Measurements from ENCODE around the gene DLG2.
"Not testable (repeated sequence)": the region's sequence is repeated elsewhere in the genome, so short reads cannot be mapped to it uniquely, and the experiment has no call there.

Gene DLG2

GRCh38 chr11:84837402-84838069 is 789.6 kb downstream of the DLG2 start:
- DNase-seq (ENCODE audit: low read depth in 2 of 2), result no peak

DNA sequence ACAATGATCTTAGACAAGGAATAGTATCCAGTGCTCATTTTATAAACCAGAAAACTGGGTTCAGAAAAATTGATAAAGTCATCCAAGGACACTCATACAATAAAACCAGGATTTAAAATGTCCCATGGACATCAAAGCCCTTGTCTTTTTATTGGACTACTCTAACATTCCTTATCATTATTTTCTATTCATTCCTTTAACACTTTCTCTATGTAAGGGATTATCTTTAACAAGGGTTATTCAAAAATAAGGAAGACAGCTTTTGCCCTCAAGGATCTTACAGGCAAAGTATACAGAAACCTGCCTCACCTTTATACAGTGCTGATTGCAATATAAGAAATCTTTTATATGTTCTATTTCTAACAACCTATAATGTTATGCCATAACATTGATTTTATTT is 790.8 kb downstream of the DLG2 start:
- DNase-seq (ENCODE audit: low read depth in 2 of 2), result no peak

GRCh38 chr11:84833488-84834088 is 793.6 kb downstream of the DLG2 start:
- DNase-seq (ENCODE audit: low read depth in 2 of 2), result no peak

DNA sequence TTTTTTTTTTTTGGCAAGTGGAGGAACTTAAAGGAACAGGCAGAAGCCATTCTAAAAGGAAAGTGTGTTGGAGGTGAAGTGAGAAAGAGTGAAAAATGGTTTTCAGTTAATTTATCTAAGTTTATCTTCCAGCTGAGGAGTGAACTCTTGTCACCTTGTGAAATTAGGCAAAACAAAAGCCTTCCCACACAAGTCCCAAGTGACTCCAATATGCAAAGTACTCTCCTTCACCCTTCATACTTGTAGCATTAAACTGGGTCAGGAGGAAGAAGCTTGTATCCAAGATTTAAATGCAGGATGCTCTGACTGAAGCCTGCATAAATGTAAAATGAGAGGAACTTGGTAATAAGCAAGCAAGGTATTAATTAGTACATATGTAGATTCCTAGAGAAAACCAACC is 796.8 kb downstream of the DLG2 start:
- DNase-seq (ENCODE audit: low read depth in 2 of 2), result no peak

DNA sequence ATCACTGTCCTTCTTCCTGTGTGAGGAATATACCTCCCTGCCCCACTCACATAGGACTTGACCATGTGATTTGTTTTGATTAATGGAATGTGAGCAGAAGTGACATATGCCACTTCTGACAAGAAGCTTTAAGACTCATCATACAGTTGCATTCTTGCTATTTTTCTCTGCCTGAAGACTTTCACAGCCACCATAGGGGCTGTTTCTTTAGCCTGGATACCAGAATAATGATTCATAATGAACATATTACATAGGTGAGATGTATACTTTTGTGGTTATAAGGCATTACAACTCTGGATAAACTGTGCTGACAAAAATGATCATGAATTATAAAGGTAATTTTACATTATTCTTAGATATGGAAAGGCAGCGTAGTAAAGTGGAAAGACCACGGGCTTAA is 798.0 kb downstream of the DLG2 start:
- no peak for DNase-seq (ENCODE audit: low read depth in 2 of 2)

GRCh38 chr11:84828616-84829015 is 798.5 kb downstream of the DLG2 start:
- DNase-seq (ENCODE audit: low read depth in 2 of 2), result no peak

GRCh38 chr11:84825106-84825660 is 802.0 kb downstream of the DLG2 start:
- no peak for DNase-seq (ENCODE audit: low read depth in 2 of 2)

- no peak for DNase-seq (ENCODE audit: low read depth in 2 of 2)
Observed at GRCh38 chr11:84824624-84825023, 802.5 kb downstream of the DLG2 start.

DNA sequence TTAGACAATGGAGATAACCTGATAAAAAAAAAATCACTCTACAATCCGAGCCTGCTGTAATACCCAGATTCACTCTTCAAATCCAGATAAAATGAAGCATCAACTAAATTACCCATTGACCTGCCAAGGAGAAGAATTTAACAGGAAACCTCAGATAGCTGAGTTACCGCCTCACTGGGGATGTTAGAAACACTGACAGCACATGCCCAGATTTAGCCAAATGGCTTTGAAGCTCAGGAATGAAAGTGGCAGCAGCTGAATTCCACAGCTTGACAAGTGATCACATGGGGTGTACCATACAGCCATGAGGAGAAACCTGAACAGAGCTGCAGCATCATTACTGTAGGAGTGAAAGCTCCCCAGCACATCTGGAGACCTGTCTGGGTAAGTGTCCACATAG is 807.6 kb downstream of the DLG2 start:
- no peak for DNase-seq (ENCODE audit: low read depth in 2 of 2)

GRCh38 chr11:84819128-84819527 is 808.0 kb downstream of the DLG2 start:
- DNase-seq (ENCODE audit: low read depth in 2 of 2), result no peak

GRCh38 chr11:84817998-84818397 is 809.1 kb downstream of the DLG2 start:
- DNase-seq (ENCODE audit: low read depth in 2 of 2), result no peak

DNA sequence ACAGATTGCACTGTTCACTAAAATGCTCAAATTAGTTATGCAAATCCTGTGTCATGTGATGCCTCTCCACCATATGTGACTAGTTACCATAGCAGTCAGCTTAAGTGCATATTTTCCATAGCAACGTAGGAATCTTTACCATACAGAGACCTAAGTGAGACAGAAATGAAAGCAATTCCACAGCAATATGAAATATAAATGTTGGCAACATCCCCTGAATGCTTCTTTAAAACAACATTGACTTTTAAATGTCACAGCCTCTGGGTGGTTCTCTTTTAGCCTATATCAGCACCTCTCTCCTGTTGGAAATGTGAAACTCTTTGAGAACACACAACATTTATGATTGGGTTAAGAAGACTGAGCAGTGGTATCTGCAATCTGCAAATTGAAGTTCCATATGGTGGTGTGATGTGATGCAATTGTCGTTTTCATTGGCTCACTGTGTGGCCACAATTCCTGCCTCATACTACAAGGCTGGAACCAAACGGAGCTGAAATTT is 814.6 kb downstream of the DLG2 start:
- no peak for DNase-seq (ENCODE audit: low read depth in 2 of 2)

DNA sequence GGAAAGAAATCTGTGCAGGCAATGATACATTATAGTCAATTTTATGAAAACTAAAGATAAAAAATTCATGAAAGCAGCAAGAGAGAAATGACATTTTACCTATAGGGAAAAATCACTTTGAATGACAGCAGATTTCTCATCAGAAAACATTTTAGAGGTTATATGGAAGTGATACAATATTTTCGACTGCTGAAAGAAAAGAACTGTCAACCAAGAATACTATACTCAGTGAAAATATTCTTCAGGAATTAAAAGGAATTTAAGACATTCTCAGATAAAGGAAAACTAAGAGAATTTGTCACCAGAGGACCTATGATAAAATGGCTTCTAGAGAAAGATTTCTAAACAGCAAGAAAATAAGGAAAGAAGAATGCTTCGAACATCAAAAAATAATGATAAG is 820.8 kb downstream of the DLG2 start:
- DNase-seq (ENCODE audit: low read depth in 2 of 2), result no peak

- no peak for DNase-seq (ENCODE audit: low read depth in 2 of 2)
Observed at GRCh38 chr11:84804041-84804440, 823.1 kb downstream of the DLG2 start.

DNA sequence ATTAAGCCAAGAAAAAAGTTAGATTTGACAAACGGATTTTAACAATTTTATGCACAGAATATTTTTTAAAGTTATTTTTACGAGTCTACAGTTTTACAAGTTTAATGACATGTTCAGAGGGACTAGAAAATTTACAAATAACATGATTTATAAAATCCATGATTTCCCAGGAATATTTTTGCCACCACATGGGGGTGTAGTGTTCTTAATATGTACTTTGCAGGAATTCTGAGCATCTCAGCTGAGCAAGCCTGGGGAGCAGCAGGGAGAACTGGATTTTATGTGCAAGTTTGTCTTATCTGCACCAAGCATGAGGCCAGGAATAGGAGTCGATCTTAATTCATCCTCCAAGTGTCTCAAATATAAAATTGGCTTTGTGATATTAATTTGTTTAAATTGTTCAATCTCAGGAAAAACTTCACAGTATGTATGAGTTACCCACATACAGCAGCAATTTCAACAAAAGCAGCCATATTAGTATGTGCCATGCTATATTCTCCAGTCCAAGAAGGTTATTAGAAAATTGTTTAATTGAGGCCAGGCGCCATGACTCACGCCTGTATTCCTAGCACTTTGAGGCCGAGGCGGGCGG is 826.3 kb downstream of the DLG2 start:
- DNase-seq (ENCODE audit: low read depth in 2 of 2), result no peak

GRCh38 chr11:84799112-84799511 is 828.0 kb downstream of the DLG2 start:
- DNase-seq (ENCODE audit: low read depth in 2 of 2), result no peak

DNA sequence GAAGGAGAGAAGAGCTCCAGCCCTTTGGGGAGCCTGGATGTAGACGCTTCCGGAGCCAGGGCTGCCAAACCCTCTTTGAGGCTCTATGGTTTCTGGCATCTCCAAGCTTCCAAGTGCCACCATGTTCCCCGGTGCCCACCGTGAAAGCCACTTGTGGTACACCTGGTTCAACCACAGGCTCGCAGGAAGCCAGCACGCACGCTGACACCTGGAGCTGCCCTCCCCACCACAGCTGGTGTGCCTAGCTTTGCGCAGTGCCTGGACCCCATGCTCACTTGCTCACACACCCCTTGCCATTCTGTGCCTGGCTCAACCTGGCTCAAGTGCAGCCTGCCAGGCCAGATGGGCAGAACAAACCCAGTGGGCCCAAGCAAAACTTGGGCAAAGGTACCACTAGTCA is 831.4 kb downstream of the DLG2 start:
- no peak for DNase-seq (ENCODE audit: low read depth in 2 of 2)

GRCh38 chr11:84794663-84795443 is 832.3 kb downstream of the DLG2 start:
- no peak for DNase-seq (ENCODE audit: low read depth in 2 of 2)

- no peak for DNase-seq (ENCODE audit: low read depth in 2 of 2)
Observed at GRCh38 chr11:84793318-84793717, 833.8 kb downstream of the DLG2 start.

DNA sequence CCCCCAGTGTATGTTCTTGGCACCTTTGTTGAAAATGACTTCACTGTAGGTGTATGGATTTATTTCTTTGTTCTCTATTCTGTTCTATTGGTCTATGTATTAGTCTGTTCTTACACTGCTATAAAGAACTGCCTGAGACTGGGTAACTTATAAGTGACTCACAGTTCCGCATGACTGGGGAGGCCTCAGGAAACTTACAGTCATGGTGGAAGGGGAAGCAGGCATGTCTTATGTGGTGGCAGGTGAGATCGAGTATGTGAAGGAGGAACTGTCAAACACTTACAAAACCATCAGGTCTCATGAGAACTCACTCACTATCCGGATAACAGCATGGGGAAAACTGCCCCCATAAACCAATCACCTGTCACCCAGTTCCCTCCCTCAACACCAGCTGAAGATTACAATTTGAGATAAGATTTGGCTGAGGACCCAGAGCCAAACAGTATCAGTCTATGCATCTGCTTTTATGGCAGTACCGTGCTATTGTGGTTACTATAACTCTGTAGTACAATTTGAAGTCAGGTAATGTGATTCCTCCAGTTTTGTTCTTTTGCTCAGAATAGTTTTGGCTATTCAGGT is 836.2 kb downstream of the DLG2 start:
- DNase-seq (ENCODE audit: low read depth in 2 of 2), result no peak

- DNase-seq (ENCODE audit: low read depth in 2 of 2), result no peak
Observed at GRCh38 chr11:84788220-84788619, 838.9 kb downstream of the DLG2 start.

DNA sequence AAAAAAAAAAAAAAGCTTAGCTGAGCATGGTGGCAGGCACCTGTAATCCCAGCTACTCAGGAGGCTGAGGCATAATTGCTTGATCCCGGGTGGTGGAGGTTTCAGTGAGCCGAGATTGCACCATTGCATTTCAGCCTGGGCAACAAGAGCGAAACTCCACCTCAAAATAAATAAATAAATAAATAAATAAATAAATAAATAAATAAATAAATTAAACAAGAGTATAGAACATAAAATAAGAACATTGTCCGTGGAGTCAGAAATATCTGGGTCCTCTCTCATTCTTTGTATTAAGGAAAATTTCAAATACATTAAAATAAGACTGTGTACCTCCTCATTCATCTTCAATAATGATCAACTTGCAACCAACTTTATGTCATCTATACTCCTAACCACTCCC is 843.0 kb downstream of the DLG2 start:
- not testable (repeated sequence) for DNase-seq (ENCODE audit: low read depth in 2 of 2)
